ENCODE measurements around the gene ARHGAP1. TPM values are rescaled to one million over a fixed set of nuclear protein-coding genes. Genes with fewer than 3 reads are reported as not detected.

Gene ARHGAP1
- total RNA-seq, 2 donors from 2014 or later: 106 to 159 TPM

DNA sequence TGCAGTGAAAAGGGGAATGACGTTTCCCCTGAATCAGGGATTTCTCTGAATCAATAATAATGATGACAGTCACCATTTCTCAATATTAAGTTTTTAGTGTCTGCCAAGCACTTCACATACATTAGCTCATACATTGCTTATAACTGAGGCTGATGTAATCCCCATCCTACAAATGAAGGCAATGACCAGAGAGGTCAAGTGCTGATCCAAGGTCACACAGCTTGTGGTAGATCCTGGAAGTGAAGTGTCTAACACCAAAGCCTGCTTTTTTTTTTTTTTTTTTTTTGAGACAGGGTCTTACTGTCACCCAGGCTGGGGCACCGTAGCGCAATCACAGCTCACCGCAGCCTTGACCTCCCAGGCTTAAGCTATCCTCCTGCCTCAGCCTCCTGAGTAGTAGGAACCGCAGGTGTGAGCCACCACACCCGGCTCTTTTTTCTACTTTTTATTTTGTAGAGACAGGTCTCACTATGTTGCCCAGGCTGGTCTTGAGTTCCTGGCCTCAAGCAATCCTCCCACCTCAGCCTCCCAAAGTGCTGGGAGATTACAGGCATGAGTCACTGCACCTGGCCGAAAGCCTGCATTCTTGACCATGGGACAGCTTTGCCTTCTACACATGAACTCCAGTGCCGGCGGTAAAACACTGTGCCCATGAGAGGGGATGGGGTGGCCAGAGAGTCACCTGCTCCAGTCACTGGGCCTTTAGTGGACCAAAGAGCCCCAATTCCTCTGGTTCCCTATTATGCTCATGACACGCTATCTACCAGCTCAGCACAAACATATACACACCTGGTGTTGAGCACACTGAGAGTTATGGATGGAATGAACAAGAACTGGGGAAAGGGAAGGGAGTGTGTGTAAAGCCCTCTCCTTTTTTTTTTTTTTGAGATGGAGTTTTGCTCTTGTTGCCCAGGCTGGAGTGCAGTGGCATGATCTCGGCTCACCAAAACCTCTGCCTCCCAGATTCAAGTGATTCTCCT, 17.4 kb downstream of the ARHGAP1 start:
- Histone ChIP-seq H3K4me3 (no peak overlapping the region), H3K36me3 (peaks cover 62% of the 10 kb centered on the region), H3K4me1 (ENCODE audit: control insufficient read depth in 1 of 2, low read depth in 2 of 2) (peaks cover 23 to 36% of the 10 kb centered on the region in 2 donors), H3K9me3 (no peaks in the 10 kb centered on the region), H3K27me3 (replicated peaks; ENCODE audit: insufficient read depth) (no peaks in the 10 kb centered on the region), H3K27ac (peak overlapping the region; percentile 60 to 77)
- no peak for ATAC-seq (ENCODE audit: insufficient number of reproducible peaks, low FRiP score, low read depth)
- TF ChIP-seq, protein P1, sequence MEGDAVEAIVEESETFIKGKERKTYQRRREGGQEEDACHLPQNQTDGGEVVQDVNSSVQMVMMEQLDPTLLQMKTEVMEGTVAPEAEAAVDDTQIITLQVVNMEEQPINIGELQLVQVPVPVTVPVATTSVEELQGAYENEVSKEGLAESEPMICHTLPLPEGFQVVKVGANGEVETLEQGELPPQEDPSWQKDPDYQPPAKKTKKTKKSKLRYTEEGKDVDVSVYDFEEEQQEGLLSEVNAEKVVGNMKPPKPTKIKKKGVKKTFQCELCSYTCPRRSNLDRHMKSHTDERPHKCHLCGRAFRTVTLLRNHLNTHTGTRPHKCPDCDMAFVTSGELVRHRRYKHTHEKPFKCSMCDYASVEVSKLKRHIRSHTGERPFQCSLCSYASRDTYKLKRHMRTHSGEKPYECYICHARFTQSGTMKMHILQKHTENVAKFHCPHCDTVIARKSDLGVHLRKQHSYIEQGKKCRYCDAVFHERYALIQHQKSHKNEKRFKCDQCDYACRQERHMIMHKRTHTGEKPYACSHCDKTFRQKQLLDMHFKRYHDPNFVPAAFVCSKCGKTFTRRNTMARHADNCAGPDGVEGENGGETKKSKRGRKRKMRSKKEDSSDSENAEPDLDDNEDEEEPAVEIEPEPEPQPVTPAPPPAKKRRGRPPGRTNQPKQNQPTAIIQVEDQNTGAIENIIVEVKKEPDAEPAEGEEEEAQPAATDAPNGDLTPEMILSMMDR (IDR thresholded peaks at IDR 0.05): no peak
- no peak for DNase-seq (ENCODE audit: low spot score)

GRCh38 chr11:46681814-46682213, 18.6 kb downstream of the ARHGAP1 start:
- no peaks in the 10 kb centered on the region for H3K9me3 ChIP-seq
- H3K36me3 ChIP-seq: peaks cover 65% of the 10 kb centered on the region
- DNase-seq (ENCODE audit: low spot score) (no peak), ATAC-seq (ENCODE audit: insufficient number of reproducible peaks, low FRiP score, low read depth) (no peak)
- H3K4me1 ChIP-seq (ENCODE audit: control insufficient read depth in 1 of 2, low read depth in 2 of 2): peaks cover 16 to 24% of the 10 kb centered on the region in 2 donors
- no peak overlapping the region for H3K27ac ChIP-seq
- H3K4me3 ChIP-seq: no peak overlapping the region
- H3K27me3 ChIP-seq (replicated peaks; ENCODE audit: insufficient read depth): no peaks in the 10 kb centered on the region
- TF ChIP-seq, protein P1 (IDR thresholded peaks at IDR 0.05): no peak

DNA sequence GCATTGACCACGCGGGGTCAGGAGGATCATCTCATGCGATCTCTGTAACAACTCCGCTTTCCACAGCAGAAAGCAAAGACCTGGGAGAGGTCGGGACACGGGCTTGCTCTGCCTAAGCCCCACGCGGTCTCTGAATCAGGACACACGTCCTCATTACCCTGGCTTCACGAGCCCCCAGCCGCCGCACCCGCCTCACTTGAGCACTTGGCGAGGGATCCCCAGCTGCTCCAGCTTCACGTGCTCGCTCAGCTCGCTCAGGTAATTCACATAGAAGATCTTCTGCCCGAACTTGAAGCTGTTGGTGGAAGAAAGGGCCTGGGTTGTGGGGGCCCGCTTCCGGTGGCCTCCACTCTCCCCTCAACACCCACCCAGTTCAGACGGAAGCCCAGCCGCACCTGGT, 19.6 kb downstream of the ARHGAP1 start:
- no peak overlapping the region for H3K27ac ChIP-seq
- DNase-seq (ENCODE audit: low spot score) (no peak), ATAC-seq (ENCODE audit: insufficient number of reproducible peaks, low FRiP score, low read depth) (no peak)
- TF ChIP-seq, protein P1 (IDR thresholded peaks at IDR 0.05): no peak
- peaks cover 21 to 23% of the 10 kb centered on the region in 2 donors for H3K4me1 ChIP-seq (ENCODE audit: control insufficient read depth in 1 of 2, low read depth in 2 of 2)
- H3K9me3 ChIP-seq: no peaks in the 10 kb centered on the region
- H3K36me3 ChIP-seq: peaks cover 56% of the 10 kb centered on the region
- H3K4me3 ChIP-seq: no peak overlapping the region
- H3K27me3 ChIP-seq (replicated peaks; ENCODE audit: insufficient read depth): no peaks in the 10 kb centered on the region

DNA sequence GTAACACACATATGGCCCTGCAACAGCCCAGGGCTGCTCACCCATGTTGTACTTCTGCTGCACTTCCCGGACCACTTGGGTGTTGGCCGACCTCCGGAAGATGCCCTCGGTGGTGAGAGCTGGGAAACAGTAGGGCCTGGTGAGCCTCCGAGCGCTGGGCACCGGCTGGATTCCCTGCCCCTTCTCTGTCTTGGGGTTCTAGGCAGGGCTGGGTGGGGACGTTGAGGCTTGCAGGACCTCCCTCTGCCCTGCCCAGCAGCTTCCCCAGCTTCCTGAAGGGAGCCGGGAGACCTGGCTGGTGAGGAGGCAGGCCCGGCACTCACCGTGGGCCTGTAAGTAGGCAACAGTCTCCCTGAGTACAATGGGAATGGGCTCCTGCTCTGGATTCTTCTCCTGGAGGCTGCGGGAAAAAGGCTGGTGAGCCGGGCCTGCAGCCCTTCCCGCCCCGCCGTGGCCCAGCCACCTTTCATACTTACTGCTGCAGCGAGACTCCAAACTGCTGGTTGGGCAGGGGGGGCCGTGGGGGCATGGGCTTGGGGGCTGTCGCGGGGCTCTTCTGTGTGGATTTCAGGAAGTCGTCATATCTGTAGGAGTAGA, 20.2 kb downstream of the ARHGAP1 start:
- H3K4me3 ChIP-seq: no peak overlapping the region
- H3K27me3 ChIP-seq (replicated peaks; ENCODE audit: insufficient read depth): no peaks in the 10 kb centered on the region
- no peaks in the 10 kb centered on the region for H3K9me3 ChIP-seq
- ATAC-seq (ENCODE audit: insufficient number of reproducible peaks, low FRiP score, low read depth) (no peak), DNase-seq (ENCODE audit: low spot score) (no peak)
- H3K4me1 ChIP-seq (ENCODE audit: control insufficient read depth in 1 of 2, low read depth in 2 of 2): peaks cover 25 to 28% of the 10 kb centered on the region in 2 donors
- TF ChIP-seq, protein P1 (IDR thresholded peaks at IDR 0.05): no peak
- no peak overlapping the region for H3K27ac ChIP-seq
- H3K36me3 ChIP-seq: peaks cover 56% of the 10 kb centered on the region
